Fibroblast of lung (primary cell): Measurements from ENCODE around the gene MEOX2. TPM values are rescaled to one million over a fixed set of nuclear protein-coding genes. Genes with fewer than 3 reads are reported as not detected.

Experiments
- DNase-seq, 2 donors: peaks; one replicate each; pipeline versions ENCODE4 v3.0.0 to v3.0.0-alpha.2; 2010; ENCODE audit warnings: low read depth in 2 of 2
- H2AFZ ChIP-seq: 2 replicates; pipeline ENCODE4 v1.5.1; 2012; ENCODE audit warnings: low read length, control low read depth, inconsistent platforms
- H3K27ac ChIP-seq: 2 replicates; pipeline ENCODE4 v1.5.1; 2011; ENCODE audit warnings: low read length, control low read depth; ENCODE audit not compliant: insufficient read depth
- H3K27me3 ChIP-seq: 2 replicates; pipeline ENCODE4 v1.5.1; 2011; ENCODE audit warnings: mild to moderate bottlenecking, low read length; ENCODE audit not compliant: control insufficient read depth, insufficient read depth
- H3K36me3 ChIP-seq: 2 replicates; pipeline ENCODE4 v1.5.1; 2011; ENCODE audit warnings: low read length; ENCODE audit not compliant: control insufficient read depth, insufficient read depth
- H3K4me1 ChIP-seq: 2 replicates; pipeline ENCODE4 v1.5.1; 2011; ENCODE audit warnings: low read length; ENCODE audit not compliant: control insufficient read depth, insufficient read depth; ENCODE audit errors: extremely low read depth
- H3K4me2 ChIP-seq: 2 replicates; pipeline ENCODE4 v1.5.1; 2011; ENCODE audit warnings: low read length, control low read depth; ENCODE audit not compliant: insufficient read depth; ENCODE audit errors: extremely low read depth
- H3K4me3 ChIP-seq, 4 experiments: fragments of 200-600 bp in 1 of 4; sonication (generic) in 1 of 4; replicated peaks in 1 of 4; 2 replicates each; pipeline ENCODE4 v1.5.1; 2011 to 2016; ENCODE audit warnings: low read length in 4 of 4, low read depth in 3 of 4, mild to moderate bottlenecking in 3 of 4, control low read depth in 2 of 4, inconsistent platforms in 1 of 4, mixed read lengths in 1 of 4; ENCODE audit not compliant: insufficient read depth in 1 of 4; ENCODE audit errors: control extremely low read depth in 1 of 4
- H3K79me2 ChIP-seq: 2 replicates; pipeline ENCODE4 v1.5.1; 2012; ENCODE audit warnings: mild to moderate bottlenecking, low read length, inconsistent platforms; ENCODE audit not compliant: control insufficient read depth, insufficient read depth
- H3K9ac ChIP-seq: 2 replicates; pipeline ENCODE4 v1.5.1; 2011; ENCODE audit warnings: mild to moderate bottlenecking, low read length, control low read depth; ENCODE audit not compliant: insufficient read depth
- H3K9me3 ChIP-seq: 2 replicates; pipeline ENCODE4 v1.5.1; 2012; ENCODE audit warnings: low read depth, low read length; ENCODE audit not compliant: control insufficient read depth, insufficient read depth
- H4K20me1 ChIP-seq: 2 replicates; pipeline ENCODE4 v1.5.1; 2011; ENCODE audit warnings: low read length; ENCODE audit not compliant: control insufficient read depth, insufficient read depth; ENCODE audit errors: extremely low read depth
- CTCF ChIP-seq, 2 donors: IDR thresholded peaks in 1 of 2; conservative IDR thresholded peaks in 1 of 2; 1 replicate in 1 of 2; 2 replicates in 1 of 2; pipeline ENCODE4 v1.5.1; 2011 to 2012; ENCODE audit warnings: low read length in 2 of 2, control low read depth in 1 of 2, inconsistent platforms in 1 of 2, low read depth in 1 of 2, mild to moderate bottlenecking in 1 of 2
- EZH2 ChIP-seq: IDR thresholded peaks from 2 replicates; pipeline ENCODE4 v1.5.1; 2012; ENCODE audit warnings: low read length, control low read depth, mild to moderate bottlenecking; ENCODE audit errors: missing control alignments
- polyA plus RNA-seq, 2 donors: library from polyadenylated mRNA; depleted of rRNA in 1 of 2; stranded (reverse) in 1 of 2; unstranded in 1 of 2; fragments of >200 nt; gene quantifications; 2 replicates each; pipeline ENCODE4 v1.2.1, GENCODE V29; 2011 to 2012; ENCODE audit warnings: missing spikeins in 1 of 2
- total RNA-seq: library from RNA; depleted of rRNA; stranded (reverse); fragments of >200 nt; gene quantifications from 2 replicates; pipeline ENCODE4 v1.2.1, GENCODE V29; 2014

The MEOX2 gene
- total and polyA plus RNA-seq, 2 donors (not counting 1 experiment from before 2014, with no cell fraction given): 0.28 to 0.50 TPM

GRCh38 chr7:15567036-15567435, 119.4 kb downstream of the MEOX2 start:
- H4K20me1 ChIP-seq: no peaks in the 10 kb centered on the region
- no peaks in the 10 kb centered on the region for H3K4me1 ChIP-seq
- DNase-seq: no peak
- H3K27ac ChIP-seq: no peak overlapping the region
- no peak overlapping the region for H3K4me2 ChIP-seq
- H3K4me3 ChIP-seq: no peak overlapping the region
- H3K36me3 ChIP-seq: no peaks in the 10 kb centered on the region
- no peaks in the 10 kb centered on the region for H3K9me3 ChIP-seq
- H3K79me2 ChIP-seq: no peaks in the 10 kb centered on the region
- TF ChIP-seq CTCF (conservative IDR thresholded peaks at IDR 0.05 in 1 of 2, IDR thresholded peaks at IDR 0.05 in 1 of 2; ENCODE audit: low read depth in 1 of 2, low read length in 2 of 2): no peak
- no peak for TF ChIP-seq EZH2
- H3K27me3 ChIP-seq: no peaks in the 10 kb centered on the region
- no peak overlapping the region for H3K9ac ChIP-seq
- H2AFZ ChIP-seq: no peak overlapping the region

- DNase-seq: no peak
- H3K27ac ChIP-seq: no peak overlapping the region
- no peaks in the 10 kb centered on the region for H3K4me1 ChIP-seq
- no peak overlapping the region for H3K9ac ChIP-seq
- no peak overlapping the region for H3K4me3 ChIP-seq
- H3K9me3 ChIP-seq: no peaks in the 10 kb centered on the region
- H3K4me2 ChIP-seq: no peak overlapping the region
- TF ChIP-seq CTCF (conservative IDR thresholded peaks at IDR 0.05 in 1 of 2, IDR thresholded peaks at IDR 0.05 in 1 of 2; ENCODE audit: low read depth in 1 of 2, low read length in 2 of 2): no peak
- TF ChIP-seq EZH2: no peak
- H2AFZ ChIP-seq: no peak overlapping the region
- no peaks in the 10 kb centered on the region for H3K27me3 ChIP-seq
- no peaks in the 10 kb centered on the region for H3K36me3 ChIP-seq
- no peaks in the 10 kb centered on the region for H4K20me1 ChIP-seq
- H3K79me2 ChIP-seq: no peaks in the 10 kb centered on the region
Measured at GRCh38 chr7:15566476-15566875, 120.0 kb downstream of the MEOX2 start.

GRCh38 chr7:15561835-15562234, 124.6 kb downstream of the MEOX2 start, which contains the start of gene AGMO:
AGMO (minus strand) TSS chr7:15562015.
- Histone ChIP-seq H3K27me3 (no peaks in the 10 kb centered on the region), H3K79me2 (no peaks in the 10 kb centered on the region), H3K9ac (no peak within 1 kb of the TSS), H3K4me1 (no peaks in the 10 kb centered on the region), H3K4me2 (no peak within 1 kb of the TSS), H2AFZ (peak within 1 kb of the TSS; percentile 55), H4K20me1 (no peaks in the 10 kb centered on the region), H3K9me3 (no peaks in the 10 kb centered on the region), H3K36me3 (no peaks in the 10 kb centered on the region), H3K4me3 (no peak within 1 kb of the TSS), H3K27ac (no peak within 1 kb of the TSS)
- TF ChIP-seq CTCF (conservative IDR thresholded peaks at IDR 0.05 in 1 of 2, IDR thresholded peaks at IDR 0.05 in 1 of 2; ENCODE audit: low read depth in 1 of 2, low read length in 2 of 2): no peak
- no peak for TF ChIP-seq EZH2
- DNase-seq: peak in 1 of 2 donors; percentile 46

Other genes starting within 250 kb of the MEOX2 start
- gene AGMO, start 124.7 kb downstream of the MEOX2 start, total RNA-seq: not detected in 2 replicates
- 0.02 and 0.06 TPM in 2 replicates for gene AGMO, start 124.7 kb downstream of the MEOX2 start, polyA plus RNA-seq